Measurements from ENCODE around the gene NKAIN1.

DNA sequence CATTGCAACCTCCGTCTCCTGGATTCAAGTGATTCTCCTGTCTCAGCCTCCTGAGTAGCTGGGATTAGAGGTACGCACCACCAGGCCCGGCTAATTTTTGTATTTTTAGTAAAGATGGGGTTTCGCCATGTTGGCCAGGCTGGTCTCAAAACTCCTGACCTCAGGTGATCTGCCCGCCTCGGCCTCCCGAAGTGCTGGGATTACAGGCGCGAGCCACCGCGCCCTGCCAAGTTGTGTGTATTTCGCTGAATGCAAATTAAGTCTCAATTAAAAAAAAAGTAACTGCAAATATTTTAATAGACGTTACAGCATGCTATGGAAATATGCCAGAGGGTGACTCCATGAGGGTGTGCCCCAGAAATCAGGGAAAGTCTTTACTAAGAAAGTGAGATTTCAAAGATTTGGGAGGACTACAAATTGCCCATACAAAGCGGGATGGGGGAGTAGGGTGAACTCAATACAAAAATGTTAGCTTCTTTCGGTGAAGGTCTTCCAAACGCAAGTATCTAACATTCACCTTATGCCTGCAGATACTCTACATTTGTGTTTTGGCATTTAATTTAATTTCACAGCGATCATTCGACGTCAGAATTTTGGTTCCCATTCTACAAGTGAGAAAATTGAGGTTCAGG, 85.6 kb downstream of the NKAIN1 start:
- no peak for TF ChIP-seq POLR2A (IDR thresholded peaks at IDR 0.05; ENCODE audit: low read depth, low read length)
- no peak for TF ChIP-seq POLR2AphosphoS5 (IDR thresholded peaks at IDR 0.05; ENCODE audit: low read depth, low read length)
- no peak for TF ChIP-seq TAF1 (IDR thresholded peaks at IDR 0.05; ENCODE audit: low read depth, low read length)
